Tibial artery (tissue), 4 donors: ENCODE measurements around the gene THSD7A.

Experiments used
- DNase-seq, 2 donors: peaks; one replicate each; pipeline ENCODE4 v3.0.0-alpha.2; 2019
- H3K27ac ChIP-seq, 2 donors: fragments of 200-600 bp; sonication (generic) in 1 of 2; 1 replicate in 1 of 2; 2 replicates in 1 of 2; pipeline ENCODE4 v1.5.1; 2018 to 2019; ENCODE audit warnings: mild to moderate bottlenecking in 1 of 2
- H3K27me3 ChIP-seq, 2 donors: fragments of 200-600 bp; sonication (generic) in 1 of 2; one replicate each; pipeline versions ENCODE4 v1.5.1 to v1.6.0; 2016 to 2019
- H3K36me3 ChIP-seq, 3 donors: fragments of 200-600 bp; sonication (generic) in 2 of 3; one replicate each; pipeline ENCODE4 v1.5.1; 2016 to 2019; ENCODE audit warnings: mild to moderate bottlenecking in 2 of 3
- H3K4me1 ChIP-seq, 4 donors: fragments of 200-600 bp; sonication (generic) in 2 of 4; 1 replicate in 3 of 4; 2 replicates in 1 of 4; pipeline ENCODE4 v1.5.1; 2016 to 2019
- H3K4me3 ChIP-seq, 2 donors: fragments of 200-600 bp; sonication (generic) in 1 of 2; 1 replicate in 1 of 2; 2 replicates in 1 of 2; pipeline ENCODE4 v1.5.1; 2018 to 2019; ENCODE audit warnings: mild to moderate bottlenecking in 2 of 2
- H3K9me3 ChIP-seq, 3 donors: fragments of 200-600 bp; sonication (generic) in 1 of 3; one replicate each; pipeline ENCODE4 v1.5.1; 2016 to 2019
- intact Hi-C: fragments of 100-400 bp; cut with DNase I; formaldehyde crosslinking; loops from one replicate; pipeline ENCODE4 v1.15.0; 2023; ENCODE audit warnings: low total_unique reads
- TF ChIP-seq, protein P1 (sequence below), 2 experiments: fragments of 200-600 bp in 1 of 2; fragments of 450-650 bp in 1 of 2; IDR thresholded peaks; one replicate each; pipeline ENCODE4 v1.5.1; 2017 to 2019; ENCODE audit warnings: antibody characterized with exemption in 2 of 2, mild to moderate bottlenecking in 1 of 2, moderate library complexity in 1 of 2

The THSD7A gene

DNA sequence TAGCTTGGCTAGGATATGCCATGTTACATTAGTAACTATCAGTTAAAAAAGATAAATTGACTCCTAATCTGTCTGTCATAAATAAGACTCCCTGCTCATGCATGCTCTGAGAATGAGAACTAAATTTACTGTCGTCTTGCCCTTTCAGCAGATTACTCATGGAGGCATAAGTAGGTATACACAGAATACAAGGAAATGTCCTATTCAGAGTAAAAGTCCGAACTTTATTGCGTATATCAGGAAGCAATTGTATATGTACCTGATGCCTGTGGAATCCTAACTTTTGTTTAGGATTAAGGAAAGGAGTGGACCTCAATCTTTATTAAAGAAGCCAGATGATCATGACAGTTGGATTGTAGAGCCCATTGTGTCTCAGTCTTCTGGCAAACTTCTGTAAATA lies 118.6 kb downstream of the THSD7A start:
- TF ChIP-seq, protein P1, sequence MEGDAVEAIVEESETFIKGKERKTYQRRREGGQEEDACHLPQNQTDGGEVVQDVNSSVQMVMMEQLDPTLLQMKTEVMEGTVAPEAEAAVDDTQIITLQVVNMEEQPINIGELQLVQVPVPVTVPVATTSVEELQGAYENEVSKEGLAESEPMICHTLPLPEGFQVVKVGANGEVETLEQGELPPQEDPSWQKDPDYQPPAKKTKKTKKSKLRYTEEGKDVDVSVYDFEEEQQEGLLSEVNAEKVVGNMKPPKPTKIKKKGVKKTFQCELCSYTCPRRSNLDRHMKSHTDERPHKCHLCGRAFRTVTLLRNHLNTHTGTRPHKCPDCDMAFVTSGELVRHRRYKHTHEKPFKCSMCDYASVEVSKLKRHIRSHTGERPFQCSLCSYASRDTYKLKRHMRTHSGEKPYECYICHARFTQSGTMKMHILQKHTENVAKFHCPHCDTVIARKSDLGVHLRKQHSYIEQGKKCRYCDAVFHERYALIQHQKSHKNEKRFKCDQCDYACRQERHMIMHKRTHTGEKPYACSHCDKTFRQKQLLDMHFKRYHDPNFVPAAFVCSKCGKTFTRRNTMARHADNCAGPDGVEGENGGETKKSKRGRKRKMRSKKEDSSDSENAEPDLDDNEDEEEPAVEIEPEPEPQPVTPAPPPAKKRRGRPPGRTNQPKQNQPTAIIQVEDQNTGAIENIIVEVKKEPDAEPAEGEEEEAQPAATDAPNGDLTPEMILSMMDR (IDR thresholded peaks at IDR 0.05): no peak
- Histone ChIP-seq H3K4me3 (no peak overlapping the region), H3K27ac (no peak overlapping the region), H3K27me3 (no peaks in the 10 kb centered on the region), H3K4me1 (no peaks in the 10 kb centered on the region), H3K36me3 (no peaks in the 10 kb centered on the region), H3K9me3 (no peaks in the 10 kb centered on the region)
- intact Hi-C loops: no loop called here
- DNase-seq: no peak

- TF ChIP-seq, protein P1 (IDR thresholded peaks at IDR 0.05): no peak
- Histone ChIP-seq H3K9me3 (no peaks in the 10 kb centered on the region), H3K4me3 (no peak overlapping the region), H3K27me3 (no peaks in the 10 kb centered on the region), H3K36me3 (no peaks in the 10 kb centered on the region), H3K27ac (no peak overlapping the region), H3K4me1 (no peaks in the 10 kb centered on the region)
- DNase-seq: no peak
- intact Hi-C loops: no loop called here
Measured at GRCh38 chr7:11710377-11710776, 121.6 kb downstream of the THSD7A start.

DNA sequence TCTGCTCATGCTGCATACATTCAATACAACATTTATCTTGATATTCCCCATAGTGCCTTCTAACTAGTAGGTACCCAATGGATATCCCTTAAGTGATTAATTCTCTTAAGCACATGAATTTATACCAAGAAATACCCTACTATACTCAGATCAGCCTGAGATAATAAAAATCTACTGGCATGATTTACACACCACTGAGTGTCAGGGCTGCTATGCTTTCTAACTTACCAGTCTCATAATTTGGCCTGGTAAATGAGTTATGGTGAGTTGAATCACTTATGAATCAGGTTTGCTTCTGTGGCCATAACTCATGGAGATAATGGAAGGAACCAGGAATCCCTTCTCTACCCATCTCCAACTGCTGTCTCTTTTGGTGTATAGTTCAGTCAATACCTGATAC lies 122.8 kb downstream of the THSD7A start:
- Histone ChIP-seq H3K27me3 (no peaks in the 10 kb centered on the region), H3K4me3 (no peak overlapping the region), H3K27ac (no peak overlapping the region), H3K36me3 (no peaks in the 10 kb centered on the region), H3K9me3 (no peaks in the 10 kb centered on the region), H3K4me1 (no peaks in the 10 kb centered on the region)
- TF ChIP-seq, protein P1 (IDR thresholded peaks at IDR 0.05): no peak
- intact Hi-C loops: no loop called here
- DNase-seq: no peak

- intact Hi-C loops: no loop called here
- H3K9me3 ChIP-seq: no peaks in the 10 kb centered on the region
- no peaks in the 10 kb centered on the region for H3K36me3 ChIP-seq
- H3K4me3 ChIP-seq: no peak overlapping the region
- H3K4me1 ChIP-seq: no peaks in the 10 kb centered on the region
- H3K27me3 ChIP-seq: no peaks in the 10 kb centered on the region
- TF ChIP-seq, protein P1 (IDR thresholded peaks at IDR 0.05): no peak
- DNase-seq: no peak
- H3K27ac ChIP-seq: no peak overlapping the region
Measured at GRCh38 chr7:11707606-11708193, 124.3 kb downstream of the THSD7A start.

- H3K4me3 ChIP-seq: no peak overlapping the region
- no peaks in the 10 kb centered on the region for H3K27me3 ChIP-seq
- H3K9me3 ChIP-seq: no peaks in the 10 kb centered on the region
- intact Hi-C loops: no loop called here
- H3K36me3 ChIP-seq: no peaks in the 10 kb centered on the region
- no peak overlapping the region for H3K27ac ChIP-seq
- TF ChIP-seq, protein P1 (IDR thresholded peaks at IDR 0.05): no peak
- DNase-seq: no peak
- no peaks in the 10 kb centered on the region for H3K4me1 ChIP-seq
Measured at GRCh38 chr7:11706666-11707605, 125.1 kb downstream of the THSD7A start.
